Stimulated activated CD4-positive, alpha-beta T cell treated with anti-CD3 and anti-CD28 coated beads, Interleukin-15, amount 100 ng/mL, for 48 hours (primary cell): ENCODE results near the gene SAGE1.
"Not testable (repeated sequence)": the region's sequence is repeated elsewhere in the genome, so short reads cannot be mapped to it uniquely, and the experiment has no call there.

ENCODE experiments used
- DNase-seq, 2 donors: peaks; one replicate each; pipeline ENCODE4 v3.0.0-alpha.2; 2020; ENCODE audit warnings: low read depth in 2 of 2

SAGE1 gene

GRCh38 chrX:135893294-135893817, at the start of gene SAGE1, which contains the start of gene CT45A10:
Gene SAGE1, plus strand, starts transcription at chrX:135893716. Its CDS starts 2,527 bp downstream, at chrX:135896243.
Gene CT45A10, minus strand, starts transcription at chrX:135893444. Its CDS starts 8,100 bp downstream, at chrX:135885344.
- DNase-seq = no peak

GRCh38 chrX:135854438-135854837, 39.1 kb upstream of the SAGE1 start, which contains the start of gene CT45A8:
Gene CT45A8, minus strand, starts transcription at chrX:135854538. Its CDS starts 3,755 bp downstream, at chrX:135850783.
- not testable (repeated sequence) for DNase-seq

- DNase-seq = not testable (repeated sequence)
These were observed 21.8 kb upstream of the SAGE1 start, which contains the start of gene CT45A9 for GRCh38 chrX:135871712-135872111. Gene CT45A9, minus strand, starts transcription at chrX:135871812. Its CDS starts 3,751 bp downstream, at chrX:135868061.

GRCh38 chrX:135882741-135883140, 10.8 kb upstream of the SAGE1 start:
- not testable (repeated sequence) for DNase-seq

GRCh38 chrX:135888230-135888629, 5.3 kb upstream of the SAGE1 start:
- DNase-seq = not testable (repeated sequence)

- DNase-seq = peak; percentile 10 to 38
These were observed 4.5 kb upstream of the SAGE1 start for GRCh38 chrX:135888976-135889375.

GRCh38 chrX:135890087-135890585, 3.4 kb upstream of the SAGE1 start:
- DNase-seq = no peak

- DNase-seq = no peak
These were observed 735 bp upstream of the SAGE1 start for GRCh38 chrX:135892781-135893180.

GRCh38 chrX:135910251-135910650, 16.7 kb downstream of the SAGE1 start:
- DNase-seq = no peak

- no peak for DNase-seq
These were observed 20.9 kb downstream of the SAGE1 start for GRCh38 chrX:135914404-135914803.

GRCh38 chrX:135920516-135920915, 27.0 kb downstream of the SAGE1 start:
- not testable (repeated sequence) for DNase-seq

- DNase-seq = no peak
These were observed 29.8 kb downstream of the SAGE1 start for GRCh38 chrX:135923353-135923752.

GRCh38 chrX:135927897-135928296, 34.4 kb downstream of the SAGE1 start:
- DNase-seq = no peak

GRCh38 chrX:135931644-135932487, 38.4 kb downstream of the SAGE1 start:
- DNase-seq = peak; percentile 2 to 22

GRCh38 chrX:135944486-135944885, 51.0 kb downstream of the SAGE1 start:
- no peak for DNase-seq

GRCh38 chrX:135951291-135951690, 57.8 kb downstream of the SAGE1 start:
- DNase-seq = no peak
